GM10266 (cell line): Measurements from ENCODE around the gene ZNF26.

ENCODE experiments used
- DNase-seq: peaks from one replicate; pipeline ENCODE4 v3.0.0; 2012; ENCODE audit errors: extremely low spot score
- TF ChIP-seq, protein P1 (sequence below): IDR thresholded peaks from 2 replicates; pipeline ENCODE4 v1.5.1; 2012; ENCODE audit warnings: mild to moderate bottlenecking, low read depth; ENCODE audit not compliant: control insufficient read depth, insufficient read depth; ENCODE audit errors: missing control alignments

ZNF26 gene

DNA sequence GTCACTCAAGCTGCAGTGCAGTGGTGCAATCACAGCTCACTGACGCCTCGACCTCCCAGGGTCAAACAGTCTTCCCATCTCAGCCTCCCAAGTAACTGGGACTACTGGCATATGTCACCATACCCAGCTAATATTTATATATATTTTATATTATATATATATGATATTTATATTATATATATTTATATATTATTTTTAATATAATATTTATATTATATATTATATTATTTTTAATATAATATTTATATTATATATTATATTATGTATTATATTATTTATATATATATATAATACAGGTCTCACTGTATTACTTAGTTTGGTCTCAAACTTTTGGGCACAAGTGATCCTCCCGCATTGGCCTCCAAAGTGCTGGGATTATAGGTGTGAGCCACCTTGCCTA is 60.5 kb downstream of the ZNF26 start:
- TF ChIP-seq, protein P1, sequence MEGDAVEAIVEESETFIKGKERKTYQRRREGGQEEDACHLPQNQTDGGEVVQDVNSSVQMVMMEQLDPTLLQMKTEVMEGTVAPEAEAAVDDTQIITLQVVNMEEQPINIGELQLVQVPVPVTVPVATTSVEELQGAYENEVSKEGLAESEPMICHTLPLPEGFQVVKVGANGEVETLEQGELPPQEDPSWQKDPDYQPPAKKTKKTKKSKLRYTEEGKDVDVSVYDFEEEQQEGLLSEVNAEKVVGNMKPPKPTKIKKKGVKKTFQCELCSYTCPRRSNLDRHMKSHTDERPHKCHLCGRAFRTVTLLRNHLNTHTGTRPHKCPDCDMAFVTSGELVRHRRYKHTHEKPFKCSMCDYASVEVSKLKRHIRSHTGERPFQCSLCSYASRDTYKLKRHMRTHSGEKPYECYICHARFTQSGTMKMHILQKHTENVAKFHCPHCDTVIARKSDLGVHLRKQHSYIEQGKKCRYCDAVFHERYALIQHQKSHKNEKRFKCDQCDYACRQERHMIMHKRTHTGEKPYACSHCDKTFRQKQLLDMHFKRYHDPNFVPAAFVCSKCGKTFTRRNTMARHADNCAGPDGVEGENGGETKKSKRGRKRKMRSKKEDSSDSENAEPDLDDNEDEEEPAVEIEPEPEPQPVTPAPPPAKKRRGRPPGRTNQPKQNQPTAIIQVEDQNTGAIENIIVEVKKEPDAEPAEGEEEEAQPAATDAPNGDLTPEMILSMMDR = no peak
- no peak for DNase-seq

DNA sequence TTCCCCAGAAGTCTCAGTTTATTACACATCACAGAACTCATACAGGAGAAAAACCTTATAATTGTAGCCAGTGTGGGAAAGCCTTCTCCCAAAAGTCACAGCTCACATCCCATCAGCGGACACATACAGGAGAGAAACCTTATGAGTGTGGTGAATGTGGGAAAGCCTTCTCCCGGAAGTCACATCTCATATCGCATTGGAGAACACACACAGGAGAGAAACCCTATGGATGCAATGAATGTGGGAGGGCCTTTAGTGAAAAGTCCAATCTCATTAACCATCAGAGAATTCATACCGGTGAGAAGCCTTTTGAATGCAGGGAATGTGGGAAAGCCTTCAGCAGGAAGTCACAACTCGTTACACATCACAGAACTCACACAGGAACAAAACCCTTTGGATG is 71.3 kb downstream of the ZNF26 start:
- TF ChIP-seq, protein P1 = no peak
- DNase-seq = no peak

DNA sequence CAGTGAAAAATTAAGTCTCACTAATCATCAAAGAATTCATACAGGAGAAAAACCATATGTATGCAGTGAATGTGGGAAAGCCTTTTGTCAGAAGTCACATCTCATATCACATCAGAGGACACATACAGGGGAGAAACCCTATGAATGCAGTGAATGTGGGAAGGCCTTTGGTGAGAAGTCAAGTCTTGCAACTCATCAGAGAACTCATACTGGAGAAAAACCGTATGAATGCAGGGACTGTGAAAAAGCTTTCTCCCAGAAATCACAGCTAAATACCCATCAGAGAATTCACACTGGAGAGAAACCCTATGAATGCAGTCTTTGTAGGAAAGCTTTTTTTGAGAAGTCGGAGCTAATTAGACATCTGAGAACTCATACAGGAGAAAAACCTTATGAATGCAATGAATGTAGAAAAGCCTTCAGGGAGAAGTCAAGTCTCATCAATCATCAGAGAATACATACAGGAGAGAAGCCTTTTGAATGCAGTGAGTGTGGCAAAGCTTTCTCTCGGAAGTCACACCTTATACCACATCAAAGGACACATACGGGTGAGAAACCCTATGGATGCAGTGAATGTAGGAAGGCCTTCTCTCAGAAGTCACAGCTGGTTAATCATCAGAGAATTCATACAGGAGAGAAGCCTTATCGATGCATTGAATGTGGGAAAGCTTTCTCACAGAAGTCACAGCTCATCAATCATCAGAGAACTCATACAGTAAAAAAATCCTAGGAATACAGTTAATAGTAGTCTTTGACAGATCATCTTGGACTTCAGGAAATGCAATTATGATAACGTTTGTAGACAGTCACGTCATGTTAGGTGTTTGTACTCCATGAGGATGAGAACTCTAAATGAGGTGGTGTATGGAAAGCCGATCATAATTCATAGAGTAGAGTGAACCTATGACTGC is 72.3 kb downstream of the ZNF26 start:
- TF ChIP-seq, protein P1 = no peak
- no peak for DNase-seq

DNA sequence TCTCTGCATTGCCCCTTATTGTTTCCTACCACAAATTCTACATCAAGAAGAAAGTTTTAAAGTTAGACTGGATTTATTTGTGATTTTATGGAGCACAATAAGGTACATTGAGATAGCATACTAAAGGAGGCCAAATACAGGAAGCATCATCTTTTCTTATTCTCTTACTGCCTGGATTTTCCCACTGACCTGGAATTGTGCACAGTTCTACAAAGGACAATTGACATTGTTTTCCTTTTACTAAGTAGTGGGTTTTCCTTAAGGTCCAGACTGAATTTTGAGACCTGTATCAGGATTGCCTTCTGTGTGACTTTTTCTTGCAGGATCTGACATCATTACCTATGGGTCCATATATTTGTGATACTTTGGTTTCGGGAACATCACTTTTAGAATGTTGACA is 75.8 kb downstream of the ZNF26 start:
- DNase-seq = no peak
- TF ChIP-seq, protein P1 = no peak

DNA sequence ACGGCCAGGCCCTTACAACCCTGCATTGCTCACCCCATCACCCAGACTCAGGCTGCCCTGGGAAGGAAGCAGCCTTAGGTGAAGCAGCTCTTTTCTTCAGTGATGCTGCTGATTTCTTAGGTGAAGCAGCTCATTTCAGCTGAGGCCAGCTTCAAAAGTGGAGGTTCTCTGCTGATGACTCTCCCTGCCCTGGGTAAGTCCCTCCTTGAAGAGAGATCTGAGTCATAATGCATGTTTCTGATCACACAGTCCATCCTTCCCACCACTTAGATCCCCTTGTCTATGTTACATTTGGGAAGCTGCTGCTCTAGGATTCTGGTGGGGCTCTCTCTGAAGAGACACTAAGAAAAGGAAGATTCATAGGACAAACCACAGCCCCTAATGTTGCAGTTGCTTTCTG is 77.4 kb downstream of the ZNF26 start:
- TF ChIP-seq, protein P1 = no peak
- DNase-seq = no peak

DNA sequence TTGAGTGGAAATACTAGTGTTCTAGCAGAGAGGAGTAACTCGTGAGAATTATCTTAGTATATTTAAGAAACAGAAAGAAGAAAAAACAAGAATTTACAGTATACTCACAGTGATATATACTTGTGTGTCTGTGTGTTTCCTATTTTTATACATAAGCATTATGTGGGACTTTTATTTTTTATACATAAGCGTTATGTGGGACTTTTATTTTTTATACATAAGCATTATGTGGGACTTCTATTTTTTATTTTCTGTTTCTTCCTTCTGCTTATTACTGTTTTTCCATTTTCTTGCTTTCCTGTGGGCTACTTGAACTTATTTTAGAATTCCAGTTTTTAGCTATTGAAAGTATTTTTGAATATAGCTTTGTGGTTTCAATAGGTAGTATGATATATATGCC is 87.7 kb downstream of the ZNF26 start:
- no peak for DNase-seq

More for the DNA sequence above, 87.7 kb downstream of the ZNF26 start:
- TF ChIP-seq, protein P1 = no peak
